H1 (cell line): ENCODE measurements around the gene KATNA1. TPM values are rescaled to one million over a fixed set of nuclear protein-coding genes. Genes with fewer than 3 reads are reported as not detected.

Experiments
- CTCF ChIA-PET: fragments of 300-600 bp; sonication (Branson Sonifier 250); formaldehyde crosslinking; loops from one replicate; lab custom pipeline; 2021; ENCODE audit not compliant: partially characterized antibody; lab: Charles Lee
- POLR2A ChIA-PET: fragments of 300-600 bp; sonication (Branson Sonifier 250); formaldehyde crosslinking; loops from one replicate; lab custom pipeline; 2021; ENCODE audit warnings: inconsistent platforms; ENCODE audit not compliant: partially characterized antibody; lab: Charles Lee
- DNase-seq, 2 experiments: peaks; one replicate each; pipeline versions ENCODE4 v3.0.0 to v3.0.0-alpha.2; 2010 to 2022; ENCODE audit warnings: low spot score in 2 of 2, low read depth in 1 of 2, mixed read lengths in 1 of 2
- FAIRE-seq: peaks from 2 replicates; lab custom pipeline; 2011; peaks lifted over from hg19 to GRCh38; lab: Jason Lieb, UNC
- H2AFZ ChIP-seq: 2 replicates; pipeline ENCODE4 v1.8.1; 2012; ENCODE audit warnings: low read length, inconsistent platforms
- H2AK5ac ChIP-seq: 2 replicates; pipeline ENCODE4 v1.6.1; 2013; ENCODE audit warnings: low read depth, low read length
- H2BK120ac ChIP-seq: replicated peaks from 2 replicates; pipeline ENCODE3; 2013; ENCODE audit warnings: low read depth, low read length, inconsistent platforms
- H2BK12ac ChIP-seq: 2 replicates; pipeline ENCODE4 v1.6.1; 2013; ENCODE audit warnings: low read depth, low read length
- H2BK15ac ChIP-seq: 2 replicates; pipeline ENCODE4 v1.6.1; 2013; ENCODE audit warnings: low read length
- H2BK20ac ChIP-seq: 2 replicates; pipeline ENCODE4 v1.6.1; 2013; ENCODE audit warnings: low read length
- H2BK5ac ChIP-seq: 2 replicates; pipeline ENCODE4 v1.6.1; 2013; ENCODE audit warnings: low read depth, low read length
- H3K14ac ChIP-seq: 2 replicates; pipeline ENCODE4 v1.6.1; 2013; ENCODE audit warnings: inconsistent platforms; ENCODE audit not compliant: insufficient read length
- H3K18ac ChIP-seq: 2 replicates; pipeline ENCODE4 v1.6.1; 2013; ENCODE audit warnings: low read length; ENCODE audit errors: extremely low read depth
- H3K23ac ChIP-seq: 2 replicates; pipeline ENCODE4 v1.6.1; 2013; ENCODE audit warnings: inconsistent platforms; ENCODE audit not compliant: insufficient read length
- H3K23me2 ChIP-seq: 2 replicates; pipeline ENCODE4 v1.6.1; 2013; ENCODE audit warnings: low read depth, low read length
- H3K27ac ChIP-seq: 2 replicates; pipeline ENCODE4 v1.6.1; 2011; ENCODE audit warnings: low read depth, low read length, inconsistent platforms
- H3K27me3 ChIP-seq, 4 experiments: replicated peaks in 1 of 4; 1 replicate in 1 of 4; 2 replicates in 3 of 4; pipeline versions ENCODE4 v1.6.1 to v1.8.1; 2011 to 2013; ENCODE audit warnings: low read length in 3 of 4, mild to moderate bottlenecking in 3 of 4, inconsistent platforms in 2 of 4, mixed read lengths in 2 of 4, moderate library complexity in 1 of 4; ENCODE audit not compliant: control insufficient read depth in 3 of 4, insufficient read depth in 3 of 4; ENCODE audit errors: extremely low read depth in 1 of 4
- H3K36me3 ChIP-seq, 4 experiments: 2 replicates each; pipeline versions ENCODE4 v1.6.1 to v1.8.1; 2011 to 2013; ENCODE audit warnings: mild to moderate bottlenecking in 4 of 4, low read length in 3 of 4, moderate library complexity in 2 of 4, control low read depth in 1 of 4, inconsistent platforms in 1 of 4; ENCODE audit not compliant: insufficient read depth in 4 of 4, control insufficient read depth in 2 of 4
- H3K4ac ChIP-seq: replicated peaks from 2 replicates; pipeline ENCODE3; 2013; ENCODE audit warnings: low read length, low read depth, mixed read lengths, inconsistent platforms; ENCODE audit not compliant: insufficient read length
- H3K4me1 ChIP-seq, 4 experiments: replicated peaks in 1 of 4; 1 replicate in 1 of 4; 2 replicates in 3 of 4; pipeline versions ENCODE4 v1.6.1 to v1.8.1; 2011 to 2013; ENCODE audit warnings: low read length in 3 of 4, inconsistent platforms in 2 of 4, mixed read lengths in 1 of 4; ENCODE audit not compliant: insufficient read depth in 4 of 4, control insufficient read depth in 3 of 4
- H3K4me2 ChIP-seq, 2 experiments: 2 replicates each; pipeline versions ENCODE4 v1.6.1 to v1.8.1; 2011 to 2013; ENCODE audit warnings: low read depth in 2 of 2, low read length in 2 of 2, control low read depth in 1 of 2, inconsistent platforms in 1 of 2, mild to moderate bottlenecking in 1 of 2; ENCODE audit not compliant: insufficient read depth in 1 of 2
- H3K4me3 ChIP-seq, 4 experiments: fragments of 200-600, 300-600 bp in 1 of 4; sonication (generic), shearing (Covaris generic), sonication (Bioruptor Twin) in 1 of 4; 2 replicates each; pipeline versions ENCODE4 v1.5.1 to v1.8.1; 2011 to 2016; ENCODE audit warnings: low read length in 4 of 4, low read depth in 3 of 4, control low read depth in 2 of 4, inconsistent platforms in 2 of 4, mild to moderate bottlenecking in 2 of 4, mixed read lengths in 1 of 4, moderate library complexity in 1 of 4; ENCODE audit not compliant: insufficient read depth in 2 of 4; ENCODE audit errors: extremely low read depth in 1 of 4
- H3K56ac ChIP-seq: replicated peaks from 2 replicates; pipeline ENCODE3; 2013; ENCODE audit warnings: low read depth, mild to moderate bottlenecking, mixed read lengths, low read length, inconsistent platforms; ENCODE audit not compliant: insufficient read length
- H3K79me1 ChIP-seq: 2 replicates; pipeline ENCODE4 v1.6.1; 2013; ENCODE audit warnings: low read depth, low read length, control low read depth
- H3K79me2 ChIP-seq, 2 experiments: 2 replicates each; pipeline versions ENCODE4 v1.6.1 to v1.8.1; 2012 to 2013; ENCODE audit warnings: low read length in 2 of 2, mild to moderate bottlenecking in 2 of 2, inconsistent platforms in 1 of 2; ENCODE audit not compliant: insufficient read depth in 2 of 2, control insufficient read depth in 1 of 2
- H3K9ac ChIP-seq, 4 experiments: replicated peaks in 1 of 4; 1 replicate in 1 of 4; 2 replicates in 3 of 4; pipeline versions ENCODE4 v1.6.1 to v1.8.1; 2011 to 2013; ENCODE audit warnings: low read depth in 3 of 4, low read length in 3 of 4, control low read depth in 2 of 4, mild to moderate bottlenecking in 2 of 4, moderate library complexity in 2 of 4, inconsistent platforms in 1 of 4; ENCODE audit errors: extremely low read depth in 1 of 4
- H3K9me3 ChIP-seq, 2 experiments: 2 replicates each; pipeline versions ENCODE4 v1.6.1 to v1.8.1; 2012 to 2013; ENCODE audit warnings: mild to moderate bottlenecking in 2 of 2, moderate library complexity in 2 of 2, control low read depth in 1 of 2, inconsistent platforms in 1 of 2, low read depth in 1 of 2, low read length in 1 of 2, mixed read lengths in 1 of 2; ENCODE audit not compliant: insufficient read depth in 2 of 2
- H4K20me1 ChIP-seq, 2 experiments: replicated peaks in 1 of 2; 2 replicates each; pipeline versions ENCODE3 to v1.8.1; 2011 to 2013; ENCODE audit warnings: inconsistent platforms in 2 of 2, low read length in 2 of 2, mild to moderate bottlenecking in 1 of 2; ENCODE audit not compliant: insufficient read depth in 2 of 2, control insufficient read depth in 1 of 2
- H4K5ac ChIP-seq: 2 replicates; pipeline ENCODE4 v1.6.1; 2013; ENCODE audit warnings: low read length, low read depth, mixed read lengths, inconsistent platforms; ENCODE audit not compliant: insufficient read length
- H4K8ac ChIP-seq: 2 replicates; pipeline ENCODE4 v1.8.0; 2013; ENCODE audit warnings: mild to moderate bottlenecking, moderate library complexity, low read length, inconsistent platforms; ENCODE audit not compliant: insufficient read depth; ENCODE audit errors: extremely low read depth
- H4K91ac ChIP-seq: replicated peaks from 2 replicates; pipeline ENCODE3; 2013; ENCODE audit warnings: low read length, mixed read lengths, inconsistent platforms; ENCODE audit not compliant: insufficient read length
- ASH2L ChIP-seq: fragments of 200-600, 300-600 bp; sonication (generic); IDR thresholded peaks from one replicate; pipeline ENCODE4 v1.7.1; 2017; ENCODE audit warnings: low read length
- CBX5 ChIP-seq: fragments of 300-800, 300-1000 bp; sonication (generic); IDR thresholded peaks from 2 replicates; pipeline ENCODE4 v1.7.1; 2016; ENCODE audit warnings: antibody characterized with exemption, low read length, low read depth
- CHD2 ChIP-seq: IDR thresholded peaks from 2 replicates; pipeline ENCODE4 v1.6.1; 2012; ENCODE audit warnings: low read length, improper control_type of control experiment
- RAD21 ChIP-seq, 2 experiments: IDR thresholded peaks in 1 of 2; conservative IDR thresholded peaks in 1 of 2; 2 replicates each; pipeline ENCODE4 v1.6.1; 2011; ENCODE audit warnings: low read depth in 2 of 2, low read length in 2 of 2, improper control_type of control experiment in 1 of 2, inconsistent platforms in 1 of 2, mild to moderate bottlenecking in 1 of 2, moderate library complexity in 1 of 2
- SAP30 ChIP-seq: fragments of 300-600 bp; sonication (generic); IDR thresholded peaks from 2 replicates; pipeline ENCODE4 v1.7.1; 2012; ENCODE audit warnings: low read length, moderate library complexity, mild to moderate bottlenecking, inconsistent platforms; ENCODE audit not compliant: insufficient read depth, insufficient replicate concordance
- SIN3A ChIP-seq, 2 experiments: IDR thresholded peaks in 1 of 2; conservative IDR thresholded peaks in 1 of 2; 2 replicates each; pipeline ENCODE4 v1.6.1; 2011 to 2012; ENCODE audit warnings: low read length in 2 of 2, improper control_type of control experiment in 1 of 2, low read depth in 1 of 2, mild to moderate bottlenecking in 1 of 2
- SP1 ChIP-seq: IDR thresholded peaks from 2 replicates; pipeline ENCODE4 v1.6.1; 2011; ENCODE audit warnings: low read depth, low read length
- SRF ChIP-seq: IDR thresholded peaks from 2 replicates; pipeline ENCODE4 v1.6.1; 2011; ENCODE audit warnings: mild to moderate bottlenecking, low read depth, low read length, moderate library complexity
- TAF1 ChIP-seq: IDR thresholded peaks from 2 replicates; pipeline ENCODE4 v1.6.1; 2011; ENCODE audit warnings: mild to moderate bottlenecking, low read depth, low read length
- WGBS, 2 experiments: shearing (Covaris generic) in 1 of 2; methylation state at CpG; one replicate each; pipeline versions ENCODE4 v1.1.6 to v1.1.7; 2013 to 2015; ENCODE audit warnings: low lambda C conversion rate in 2 of 2, mixed read lengths in 2 of 2, inconsistent platforms in 1 of 2, low coverage in 1 of 2, missing lambda C conversion rate in 1 of 2; ENCODE audit not compliant: insufficient replicate concordance in 2 of 2, insufficient coverage in 1 of 2, insufficient read length in 1 of 2; ENCODE audit errors: extremely low coverage in 1 of 2, missing lambda C conversion rate in 1 of 2; 5-methylcytosine and 5-hydroxymethylcytosine counted together
- polyA plus RNA-seq, 7 experiments: library from polyadenylated mRNA; depleted of rRNA in 3 of 7; stranded (reverse) in 5 of 7; unstranded in 2 of 7; fragments of >200 nt in 5 of 7; fragments of 200-250 nt in 2 of 7; gene quantifications; 1 replicate in 5 of 7; 2 replicates in 1 of 7; 4 replicates in 1 of 7; pipeline versions ENCODE4 v1.2.1 to v1.2.3, GENCODE V29; 2011 to 2013; ENCODE audit warnings: missing spikeins in 2 of 7, mixed read lengths in 2 of 7
- total RNA-seq: library from RNA; stranded (reverse); fragmentation: NEBNext Ultra II Directional; extraction: Animal tissue kit (Norgen Biotek cat#: 25700); gene quantifications from 2 replicates; pipeline ENCODE4 v1.2.1, GENCODE V29; 2021
- TF ChIP-seq, protein P1 (sequence below): IDR thresholded peaks from 2 replicates; pipeline ENCODE4 v1.6.1; 2012; ENCODE audit warnings: inconsistent platforms

Gene KATNA1
- total and polyA plus RNA-seq, 2 of the 8 experiments (the other 6 are each of a cell fraction or from before 2014, with no cell fraction given) = 7.6 to 20.3 TPM

DNA sequence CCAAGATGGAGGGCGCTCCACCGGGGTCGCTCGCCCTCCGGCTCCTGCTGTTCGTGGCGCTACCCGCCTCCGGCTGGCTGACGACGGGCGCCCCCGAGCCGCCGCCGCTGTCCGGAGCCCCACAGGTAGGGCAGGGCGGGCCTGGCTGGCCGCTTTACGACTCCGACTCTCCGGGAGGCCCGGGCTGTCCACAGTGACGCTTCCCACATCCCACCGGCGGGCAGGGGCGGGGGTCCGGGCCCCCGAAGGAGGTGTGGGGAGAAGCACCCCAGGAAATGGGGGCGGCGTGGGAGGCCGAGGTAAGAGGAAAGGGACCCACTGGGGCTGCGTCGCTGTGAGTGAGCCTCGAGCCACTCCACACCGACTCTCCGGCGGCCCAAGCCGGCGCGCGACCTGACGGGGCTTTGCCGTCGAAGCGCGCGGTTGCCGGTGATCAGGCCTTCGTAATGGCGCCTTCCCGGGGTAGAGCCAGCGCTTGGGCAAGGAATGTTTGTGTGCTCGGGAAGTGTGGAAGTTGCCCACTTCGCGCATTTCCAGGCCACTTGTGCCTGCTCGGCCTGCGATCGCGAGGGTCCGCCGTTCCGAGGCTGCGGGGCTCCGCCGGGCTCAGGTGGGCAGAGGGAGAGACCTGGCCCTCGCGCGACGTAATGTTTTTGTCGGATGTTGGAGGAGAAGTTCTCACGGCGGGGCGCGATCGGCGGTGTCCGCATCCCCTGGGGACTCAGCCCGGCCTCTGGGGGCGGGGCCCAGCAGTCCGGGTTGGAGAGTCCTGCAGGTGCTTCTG is 81.9 kb downstream of the KATNA1 start:
- peak in 1 of 2 experiments; percentile 80 for DNase-seq
- Histone ChIP-seq H3K4me3 (peak overlapping the region; percentile 88 to 100 (median 98)), H3K27ac (peak overlapping the region; percentile 85), H4K5ac (peak overlapping the region; percentile 48), H3K27me3 (no peaks in the 10 kb centered on the region), H3K36me3 (no peaks in the 10 kb centered on the region), H3K14ac (no peak overlapping the region), H2AFZ (peak overlapping the region; percentile 81), H3K23ac (no peak overlapping the region), H3K23me2 (peaks cover 2% of the 10 kb centered on the region; the same call in 1 of the 2 replicates), H3K4ac (no peak overlapping the region), H2BK12ac (peak overlapping the region; percentile 94; the same call in 1 of the 2 replicates), H3K4me2 (peak overlapping the region; percentile 71 to 73), H4K8ac (peak overlapping the region; percentile 99), H3K18ac (peak overlapping the region; percentile 93), H3K9ac (peak overlapping the region; percentile 92 to 96 (median 94)), H2BK5ac (peak overlapping the region; percentile 83), H3K79me2 (peaks cover 6 to 42% of the 10 kb centered on the region in 2 experiments), H4K20me1 (peaks cover 0 to 8% of the 10 kb centered on the region in 2 experiments), H3K79me1 (no peaks in the 10 kb centered on the region), H3K9me3 (no peaks in the 10 kb centered on the region), H3K56ac (peak overlapping the region; percentile 77), H2AK5ac (no peak overlapping the region), H2BK15ac (no peak overlapping the region), H2BK20ac (no peak overlapping the region), H4K91ac (peak overlapping the region; percentile 81), H3K4me1 (no peaks in the 10 kb centered on the region; a peak in 1 of 7 replicates), H2BK120ac (peak overlapping the region; percentile 54)
- 2% methylated on average over 60 of the region's 81 CpGs; no CpG with 5 or more reads in 1 of the 2 experiments for WGBS, 2 experiments
- ChIA-PET CTCF (interaction anchor here (0.9 to 6.5 kb wide), 5 partner anchors 18 to 132 kb away, joined by 3 to 108 read pairs (median 4); partner anchors contain the start of gene PPIL4), POLR2A (interaction anchor here (0.7 to 2.9 kb wide), 11 partner anchors 9 to 183 kb away, joined by 3 to 25 read pairs (median 4); partner anchors contain the start of genes LATS1, PCMT1 and PPIL4)
- no peak for FAIRE-seq
- TF ChIP-seq CBX5 (no peak), SIN3A (conservative IDR thresholded peaks at IDR 0.05 in 1 of 2, IDR thresholded peaks at IDR 0.05 in 1 of 2; ENCODE audit: low read depth in 1 of 2, low read length in 2 of 2) (peak; percentile 11 to 49; a peak in 2 of 4 replicates), CHD2 (no peak), SAP30 (no peak), SP1 (no peak), SRF (no peak), TAF1 (peak; percentile 77), RAD21 (IDR thresholded peaks at IDR 0.05 in 1 of 2, conservative IDR thresholded peaks at IDR 0.05 in 1 of 2; ENCODE audit: low read depth in 2 of 2, low read length in 2 of 2) (no peak), ASH2L (peak; percentile 85)
- TF ChIP-seq, protein P1, sequence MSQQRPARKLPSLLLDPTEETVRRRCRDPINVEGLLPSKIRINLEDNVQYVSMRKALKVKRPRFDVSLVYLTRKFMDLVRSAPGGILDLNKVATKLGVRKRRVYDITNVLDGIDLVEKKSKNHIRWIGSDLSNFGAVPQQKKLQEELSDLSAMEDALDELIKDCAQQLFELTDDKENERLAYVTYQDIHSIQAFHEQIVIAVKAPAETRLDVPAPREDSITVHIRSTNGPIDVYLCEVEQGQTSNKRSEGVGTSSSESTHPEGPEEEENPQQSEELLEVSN = peak; percentile 17; the same call in 1 of the 2 replicates
